ENCODE measurements around the gene PTPRN2. TPM values are rescaled to one million over a fixed set of nuclear protein-coding genes. Genes with fewer than 3 reads are reported as not detected.

The PTPRN2 gene
- polyA plus RNA-seq, 1 of the 3 experiments (the other 2 are of a cell fraction), result 4.0 TPM

GRCh38 chr7:158094671-158095226 lies 492.9 kb downstream of the PTPRN2 start:
- Histone ChIP-seq H3F3A (replicated peaks; ENCODE audit: insufficient read depth) (no peaks in the 10 kb centered on the region), H3K9me2 (no peaks in the 10 kb centered on the region), H4K20me1 (ENCODE audit: insufficient read depth) (no peaks in the 10 kb centered on the region), H3K79me2 (ENCODE audit: insufficient read depth) (no peaks in the 10 kb centered on the region), H2AFZ (ENCODE audit: low read depth) (no peak overlapping the region), H3K27ac (ENCODE audit: low read depth in 2 of 2, low read length in 1 of 2) (no peak overlapping the region), H3K4me1 (ENCODE audit: control insufficient read depth in 1 of 2, insufficient read depth in 2 of 2, low read depth in 1 of 2, low read length in 1 of 2) (peaks cover 0 to 4% of the 10 kb centered on the region in 2 experiments; a peak in 1 of 4 replicates), H3K4me2 (no peak overlapping the region), H3K9ac (no peak overlapping the region), H3K36me3 (replicated peaks in 1 of 2; ENCODE audit: control insufficient read depth in 1 of 2, insufficient read depth in 2 of 2, low read length in 1 of 2) (no peaks in the 10 kb centered on the region), H3K4me3 (ENCODE audit: low read depth in 2 of 2, low read length in 1 of 2) (no peak overlapping the region), H3K27me3 (ENCODE audit: insufficient read depth) (no peaks in the 10 kb centered on the region), H3K9me3 (0 out of 2 replicates have a peak, but pooled peaks cover 4% of the 10 kb centered on the region)
- no peak for DNase-seq
- 35% methylated on average over 12 of the region's 12 CpGs for WGBS (ENCODE audit: low lambda C conversion rate)
- TF ChIP-seq PBX3 (IDR thresholded peaks at IDR 0.05) (no peak), MAX (IDR thresholded peaks at IDR 0.05; ENCODE audit: low read depth) (no peak), RCOR1 (IDR thresholded peaks at IDR 0.05; ENCODE audit: low read length) (no peak), USF2 (IDR thresholded peaks at IDR 0.05; ENCODE audit: borderline replicate concordance, low read depth, low read length) (no peak), GABPA (IDR thresholded peaks at IDR 0.05; ENCODE audit: low read depth) (no peak), FOXM1 (IDR thresholded peaks at IDR 0.05; ENCODE audit: low read depth) (no peak), YY1 (IDR thresholded peaks at IDR 0.05; ENCODE audit: low read depth) (no peak), USF1 (IDR thresholded peaks at IDR 0.05; ENCODE audit: borderline replicate concordance, low read depth) (no peak)
- ChIA-PET POLR2A (no interaction called here), CTCF (interaction anchor here (1.4 to 1.7 kb wide), 2 partner anchors 11 to 18 kb away, joined by 5 read pairs; no protein-coding TSS in a partner anchor)

DNA sequence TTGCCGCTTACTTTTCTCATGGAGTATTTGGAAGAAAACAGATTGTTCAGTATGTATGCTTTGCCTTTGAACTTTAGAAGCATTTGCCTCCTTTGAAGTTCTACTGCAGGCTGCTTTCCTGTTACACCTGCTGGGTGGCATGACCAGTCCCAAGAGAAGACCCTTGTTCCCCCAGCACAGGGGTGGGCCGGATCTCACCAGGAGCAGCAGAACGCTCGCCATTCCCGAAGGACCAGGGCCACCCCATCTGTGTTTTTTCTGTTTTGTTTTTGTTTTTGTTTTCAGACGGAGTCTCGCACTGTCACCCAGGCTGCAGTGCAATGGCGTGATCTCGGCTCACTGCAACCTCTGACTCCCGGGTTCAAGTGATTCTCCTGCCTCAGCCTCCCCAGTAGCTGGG lies 493.6 kb downstream of the PTPRN2 start:
- Histone ChIP-seq H3K9ac (no peak overlapping the region), H3K27me3 (ENCODE audit: insufficient read depth) (no peaks in the 10 kb centered on the region), H3K36me3 (replicated peaks in 1 of 2; ENCODE audit: control insufficient read depth in 1 of 2, insufficient read depth in 2 of 2, low read length in 1 of 2) (no peaks in the 10 kb centered on the region), H2AFZ (ENCODE audit: low read depth) (no peak overlapping the region), H3K4me2 (no peak overlapping the region), H4K20me1 (ENCODE audit: insufficient read depth) (no peaks in the 10 kb centered on the region), H3K9me2 (no peaks in the 10 kb centered on the region), H3F3A (replicated peaks; ENCODE audit: insufficient read depth) (no peaks in the 10 kb centered on the region), H3K79me2 (ENCODE audit: insufficient read depth) (no peaks in the 10 kb centered on the region), H3K9me3 (0 out of 2 replicates have a peak, but pooled peaks cover 4% of the 10 kb centered on the region), H3K4me3 (ENCODE audit: low read depth in 2 of 2, low read length in 1 of 2) (no peak overlapping the region), H3K4me1 (ENCODE audit: control insufficient read depth in 1 of 2, insufficient read depth in 2 of 2, low read depth in 1 of 2, low read length in 1 of 2) (peaks cover 0 to 4% of the 10 kb centered on the region in 2 experiments; a peak in 1 of 4 replicates), H3K27ac (ENCODE audit: low read depth in 2 of 2, low read length in 1 of 2) (no peak overlapping the region)
- TF ChIP-seq GABPA (IDR thresholded peaks at IDR 0.05; ENCODE audit: low read depth) (no peak), SIN3A (IDR thresholded peaks at IDR 0.05; ENCODE audit: borderline replicate concordance, low read depth, low read length) (no peak), TCF12 (IDR thresholded peaks at IDR 0.05) (no peak), TAF1 (IDR thresholded peaks at IDR 0.05; ENCODE audit: borderline replicate concordance, low read depth, low read length) (no peak), USF2 (IDR thresholded peaks at IDR 0.05; ENCODE audit: borderline replicate concordance, low read depth, low read length) (no peak), EP300 (IDR thresholded peaks at IDR 0.05; ENCODE audit: borderline replicate concordance in 1 of 2, low read depth in 1 of 2, low read length in 1 of 2) (no peak), GATA2 (CRISPR knock-in tag; IDR thresholded peaks at IDR 0.05) (no peak), TEAD4 (IDR thresholded peaks at IDR 0.05; ENCODE audit: borderline replicate concordance, insufficient read depth) (no peak), SMC3 (IDR thresholded peaks at IDR 0.05; ENCODE audit: low read depth, low read length) (no peak), EZH2phosphoT487 (IDR thresholded peaks at IDR 0.05; ENCODE audit: borderline replicate concordance, low read depth) (no peak)
- TF ChIP-seq, protein P1, sequence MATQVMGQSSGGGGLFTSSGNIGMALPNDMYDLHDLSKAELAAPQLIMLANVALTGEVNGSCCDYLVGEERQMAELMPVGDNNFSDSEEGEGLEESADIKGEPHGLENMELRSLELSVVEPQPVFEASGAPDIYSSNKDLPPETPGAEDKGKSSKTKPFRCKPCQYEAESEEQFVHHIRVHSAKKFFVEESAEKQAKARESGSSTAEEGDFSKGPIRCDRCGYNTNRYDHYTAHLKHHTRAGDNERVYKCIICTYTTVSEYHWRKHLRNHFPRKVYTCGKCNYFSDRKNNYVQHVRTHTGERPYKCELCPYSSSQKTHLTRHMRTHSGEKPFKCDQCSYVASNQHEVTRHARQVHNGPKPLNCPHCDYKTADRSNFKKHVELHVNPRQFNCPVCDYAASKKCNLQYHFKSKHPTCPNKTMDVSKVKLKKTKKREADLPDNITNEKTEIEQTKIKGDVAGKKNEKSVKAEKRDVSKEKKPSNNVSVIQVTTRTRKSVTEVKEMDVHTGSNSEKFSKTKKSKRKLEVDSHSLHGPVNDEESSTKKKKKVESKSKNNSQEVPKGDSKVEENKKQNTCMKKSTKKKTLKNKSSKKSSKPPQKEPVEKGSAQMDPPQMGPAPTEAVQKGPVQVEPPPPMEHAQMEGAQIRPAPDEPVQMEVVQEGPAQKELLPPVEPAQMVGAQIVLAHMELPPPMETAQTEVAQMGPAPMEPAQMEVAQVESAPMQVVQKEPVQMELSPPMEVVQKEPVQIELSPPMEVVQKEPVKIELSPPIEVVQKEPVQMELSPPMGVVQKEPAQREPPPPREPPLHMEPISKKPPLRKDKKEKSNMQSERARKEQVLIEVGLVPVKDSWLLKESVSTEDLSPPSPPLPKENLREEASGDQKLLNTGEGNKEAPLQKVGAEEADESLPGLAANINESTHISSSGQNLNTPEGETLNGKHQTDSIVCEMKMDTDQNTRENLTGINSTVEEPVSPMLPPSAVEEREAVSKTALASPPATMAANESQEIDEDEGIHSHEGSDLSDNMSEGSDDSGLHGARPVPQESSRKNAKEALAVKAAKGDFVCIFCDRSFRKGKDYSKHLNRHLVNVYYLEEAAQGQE (IDR thresholded peaks at IDR 0.05; ENCODE audit: low read depth, low read length), result no peak
- ChIA-PET POLR2A (no interaction called here), CTCF (interaction anchor here (1.7 kb wide), 1 partner anchor 18 kb away, joined by 5 read pairs; no protein-coding TSS in a partner anchor)
- DNase-seq, result no peak
- 61% methylated on average over 10 of the region's 10 CpGs for WGBS (ENCODE audit: low lambda C conversion rate)
